22Rv1 (cell line): Measurements from ENCODE around the gene FLYWCH1.

Experiments
- H3K27ac ChIP-seq: fragments of 450-650 bp; 2 replicates; pipeline ENCODE4 v1.5.1; 2017
- CTCF ChIP-seq: fragments of 450-650 bp; IDR thresholded peaks from 2 replicates; pipeline ENCODE4 v1.5.1; 2017; ENCODE audit warnings: mild to moderate bottlenecking
- ZFX ChIP-seq: fragments of 450-650 bp; IDR thresholded peaks from 2 replicates; pipeline ENCODE4 v1.6.1; 2017; ENCODE audit warnings: antibody characterized with exemption, borderline replicate concordance

FLYWCH1 gene

GRCh38 chr16:2988590-2989099 is 76.9 kb downstream of the FLYWCH1 start:
- TF ChIP-seq ZFX (no peak), CTCF (no peak)

DNA sequence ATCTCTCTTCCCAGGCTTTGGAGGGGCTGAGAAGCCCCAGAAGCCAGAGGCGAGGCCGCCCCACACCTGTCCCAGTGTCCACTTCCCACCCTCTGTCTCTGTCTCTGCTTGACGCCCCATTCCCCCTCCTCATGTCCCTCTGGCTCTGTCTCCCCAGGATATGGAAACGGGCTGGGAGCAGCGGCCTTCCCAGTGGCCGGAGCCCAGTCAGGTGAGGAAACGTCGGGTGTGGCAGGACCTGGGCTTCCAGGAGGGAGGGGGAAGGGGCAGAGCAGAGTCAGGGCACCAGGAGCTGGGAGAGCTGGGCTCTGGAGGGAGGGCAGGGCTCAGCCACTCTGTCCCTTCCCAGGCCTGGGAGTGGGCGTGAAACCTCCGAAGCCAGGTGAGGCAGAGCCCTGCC is 79.2 kb downstream of the FLYWCH1 start:
- no peak overlapping the region for H3K27ac ChIP-seq
- TF ChIP-seq ZFX (no peak), CTCF (no peak)

More at GRCh38 chr16:2988590-2989099, 76.9 kb downstream of the FLYWCH1 start:
- no peak overlapping the region for H3K27ac ChIP-seq

- H3K27ac ChIP-seq, result no peak overlapping the region
- TF ChIP-seq CTCF, result no peak
- no peak for TF ChIP-seq ZFX
Observed at GRCh38 chr16:2991566-2992261, 80.0 kb downstream of the FLYWCH1 start.

GRCh38 chr16:2992383-2993081 is 80.8 kb downstream of the FLYWCH1 start:
- H3K27ac ChIP-seq, result no peak overlapping the region
- no peak for TF ChIP-seq CTCF
- TF ChIP-seq ZFX, result no peak

DNA sequence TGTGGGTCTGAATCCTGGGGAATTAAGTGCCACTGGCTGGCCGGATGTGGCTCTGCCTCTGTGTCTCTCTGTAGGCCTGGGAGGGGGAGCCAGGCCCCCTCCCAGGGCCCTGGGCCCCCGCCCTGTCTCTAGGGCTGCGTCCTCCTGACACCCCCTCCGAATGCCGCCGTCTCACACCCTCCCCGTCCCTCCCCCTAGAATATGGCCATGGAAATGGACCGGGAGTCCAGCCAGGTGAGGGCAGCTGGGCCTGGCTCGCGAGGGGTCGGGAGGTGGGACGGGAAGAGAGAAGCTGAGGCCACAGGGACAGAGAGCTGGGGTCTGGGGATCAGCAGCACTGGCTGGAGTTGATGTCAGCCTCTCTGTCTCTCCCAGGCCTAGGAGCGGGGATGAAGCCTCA is 84.6 kb downstream of the FLYWCH1 start:
- H3K27ac ChIP-seq, result no peak overlapping the region
- TF ChIP-seq ZFX, result no peak
- no peak for TF ChIP-seq CTCF

DNA sequence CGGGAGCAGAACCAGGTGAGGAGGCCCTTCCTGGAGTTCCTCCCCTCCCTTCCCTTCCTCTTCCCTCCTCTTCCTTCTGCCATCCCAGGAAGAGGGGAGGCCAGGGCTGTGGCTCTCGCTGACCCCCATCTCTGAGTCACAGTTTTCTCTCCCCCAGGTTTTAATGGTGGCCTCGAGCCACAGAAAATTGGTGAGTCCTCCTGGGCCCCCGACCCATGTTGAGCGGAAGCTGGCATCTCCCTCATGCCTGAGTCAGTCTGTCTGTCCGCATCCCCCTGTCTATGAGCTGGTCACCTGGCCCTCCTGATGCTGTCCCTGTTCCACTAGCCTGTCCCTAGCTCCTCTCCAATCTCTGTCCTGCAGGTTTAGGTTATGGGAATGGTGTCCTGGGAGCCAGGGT is 88.2 kb downstream of the FLYWCH1 start:
- TF ChIP-seq CTCF (no peak), ZFX (no peak)
- H3K27ac ChIP-seq, result no peak overlapping the region

DNA sequence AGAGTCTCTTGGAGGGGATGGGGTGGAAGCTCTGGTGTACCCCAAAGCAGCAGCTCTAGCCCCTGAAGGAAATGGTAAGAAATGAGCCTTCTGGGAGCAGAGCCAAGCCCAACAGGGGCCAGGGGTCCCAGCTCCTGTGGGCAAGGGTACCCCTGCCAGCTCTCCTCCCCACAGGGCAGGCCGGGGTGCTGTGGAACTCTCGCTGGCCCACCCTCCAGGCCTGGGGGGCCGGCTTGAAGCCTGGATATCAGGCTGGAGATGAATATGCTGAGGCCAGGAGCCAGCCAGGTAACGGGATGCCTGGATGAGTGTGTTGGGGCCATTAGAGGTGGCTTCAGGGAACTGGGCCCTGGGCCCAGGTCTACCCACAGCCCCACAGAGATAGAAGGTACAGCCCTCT is 88.8 kb downstream of the FLYWCH1 start:
- TF ChIP-seq CTCF (no peak), ZFX (no peak)
- H3K27ac ChIP-seq, result no peak overlapping the region
